Ovary (tissue), 3 donors: Measurements from ENCODE around the gene MAGEA4.

Source experiments
- CTCF ChIP-seq, 3 donors: fragments of 450-650 bp in 2 of 3; fragments of 200-600 bp in 1 of 3; IDR thresholded peaks; one replicate each; pipeline versions ENCODE4 v1.5.1 to v1.8.0; 2016 to 2022; ENCODE audit warnings: antibody characterized with exemption in 3 of 3, mild to moderate bottlenecking in 1 of 3
- POLR2A ChIP-seq: fragments of 450-650 bp; IDR thresholded peaks from one replicate; pipeline ENCODE4 v1.6.1; 2017; ENCODE audit warnings: antibody characterized with exemption, mild to moderate bottlenecking, moderate library complexity
- donor health status: DM: no; HTN: no; CAD: no.

- TF ChIP-seq CTCF (IDR thresholded peaks at IDR 0.05) (no peak), POLR2A (no peak)
Measured at GRCh38 chrX:151954730-151955129, 42.0 kb downstream of the MAGEA4 start.
